Adrenal gland (tissue), 12 donors: Measurements from ENCODE around the gene ABCA4. TPM values are rescaled to one million over a fixed set of nuclear protein-coding genes. Genes with fewer than 3 reads are reported as not detected.
"Not testable (repeated sequence)": the region's sequence is repeated elsewhere in the genome, so short reads cannot be mapped to it uniquely, and the experiment has no call there.

Experiments used
- DNase-seq, 7 donors: peaks; one replicate each; pipeline ENCODE4 v3.0.0-alpha.2; 2019 to 2020
- H3K27ac ChIP-seq, 5 donors: fragments of 200-600 bp; sonication (generic) in 4 of 5; 1 replicate in 3 of 5; 2 replicates in 2 of 5; pipeline versions ENCODE4 v1.5.1 to v1.8.0; 2016 to 2020; ENCODE audit warnings: mild to moderate bottlenecking in 1 of 5
- H3K27me3 ChIP-seq: fragments of 200-600 bp; 2 replicates; pipeline ENCODE4 v1.8.0; 2021
- H3K36me3 ChIP-seq, 2 donors: fragments of 200-600 bp; replicated peaks in 1 of 2; 1 replicate in 1 of 2; 2 replicates in 1 of 2; pipeline versions ENCODE4 v1.5.1 to v1.8.0; 2018 to 2022
- H3K4me1 ChIP-seq, 2 donors: fragments of 200-600 bp; replicated peaks in 1 of 2; 1 replicate in 1 of 2; 2 replicates in 1 of 2; pipeline versions ENCODE4 v1.5.1 to v1.8.0; 2018 to 2021
- H3K4me3 ChIP-seq, 4 donors: fragments of 200-600 bp; sonication (generic) in 3 of 4; one replicate each; pipeline ENCODE4 v1.5.1; 2016 to 2018
- H3K9me3 ChIP-seq, 3 donors: fragments of 200-600 bp; sonication (generic) in 1 of 3; replicated peaks in 1 of 3; 1 replicate in 2 of 3; 2 replicates in 1 of 3; pipeline versions ENCODE4 v1.5.1 to v1.8.0; 2016 to 2021
- CTCF ChIP-seq, 6 experiments: fragments of 450-650 bp in 4 of 6; fragments of 200-600 bp in 2 of 6; sonication (generic) in 1 of 6; IDR thresholded peaks; 1 replicate in 5 of 6; 2 replicates in 1 of 6; pipeline versions ENCODE4 v1.5.1 to v1.8.0; 2016 to 2021; ENCODE audit warnings: antibody characterized with exemption in 6 of 6, mild to moderate bottlenecking in 2 of 6, moderate library complexity in 1 of 6
- POLR2A ChIP-seq, 2 donors: fragments of 450-650 bp; IDR thresholded peaks; one replicate each; pipeline ENCODE4 v1.6.1; 2017; ENCODE audit warnings: antibody characterized with exemption in 2 of 2, mild to moderate bottlenecking in 2 of 2, moderate library complexity in 1 of 2
- WGBS, 4 donors: extraction: QIAGEN DNeasy Blood & Tissue Kit in 2 of 4; methylation state at CpG; one replicate each; pipeline versions ENCODE4 v1.1.5 to v1.1.7; 2013 to 2017; 5-methylcytosine and 5-hydroxymethylcytosine counted together
- intact Hi-C, 2 donors: fragments of 100-400 bp; cut with DNase I; formaldehyde crosslinking; loops; one replicate each; pipeline versions ENCODE4 v1.14.1 to v1.15.0; 2022 to 2023
- polyA plus RNA-seq, 3 donors: library from polyadenylated mRNA; stranded (reverse); fragments of 200-250 nt in 2 of 3; fragments of 350-450 nt in 1 of 3; fragmentation: Illumina TruSeq in 1 of 3; extraction: RNeasy Lipid Tissue Mini Kit (QIAGEN cat#74804) in 1 of 3; gene quantifications; one replicate each; pipeline ENCODE4 v1.2.3, GENCODE V29; 2013 to 2014
- total RNA-seq, 9 donors: library from RNA; depleted of rRNA in 4 of 9; stranded (reverse); fragments of >200 nt in 4 of 9; fragments of 120-200 nt in 1 of 9; fragmentation: NEBNext Ultra II Directional in 1 of 9; extraction: Animal tissue kit (Norgen Biotek cat#: 25700) in 1 of 9; gene quantifications; one replicate each; pipeline versions ENCODE4 v1.1.0 to v1.2.4, GENCODE V29; 2013 to 2023
- donor health status: healthy with polysubstance abuse.
- donor health status: Bipolar disorder and iron deficiency.
- donor health status: DM: yes; HTN: yes; CAD: no.
- donor health status: DM: no; HTN: no; CAD: no.
- donor health status: DM: no; HTN: no; CAD: no.
- donor health status: DM: yes; HTN: yes; CAD: no.

ABCA4 gene
- total and polyA plus RNA-seq, 12 donors, result 0.04 to 1.9 (median 0.14) TPM; not detected in 1

GRCh38 chr1:93991271-93991670, 129.7 kb downstream of the ABCA4 start:
- no peak for DNase-seq
- H3K9me3 ChIP-seq, result no peaks in the 10 kb centered on the region
- no peaks in the 10 kb centered on the region for H3K36me3 ChIP-seq
- H3K4me1 ChIP-seq, result no peaks in the 10 kb centered on the region
- intact Hi-C loops, result no loop called here
- H3K27ac ChIP-seq, result no peak overlapping the region
- H3K4me3 ChIP-seq, result no peak overlapping the region
- H3K27me3 ChIP-seq, result no peaks in the 10 kb centered on the region
- WGBS, 4 donors, result 76 to 86% (median 78%) methylated on average over 4 of the region's 4 CpGs
- no peak for TF ChIP-seq POLR2A (IDR thresholded peaks at IDR 0.05)
- no peak for TF ChIP-seq CTCF (IDR thresholded peaks at IDR 0.05)

- H3K27ac ChIP-seq, H3K27me3 ChIP-seq, H3K36me3 ChIP-seq, DNase-seq, H3K4me3 ChIP-seq, H3K4me1 ChIP-seq, H3K9me3 ChIP-seq, intact Hi-C loops: not testable (repeated sequence)
- 59 to 87% (median 84%) methylated on average over 3 of the region's 3 CpGs for WGBS, 4 donors
These were observed 130.5 kb downstream of the ABCA4 start for GRCh38 chr1:93990477-93990876.

- Histone ChIP-seq H3K9me3 (no peaks in the 10 kb centered on the region), H3K27me3 (no peaks in the 10 kb centered on the region), H3K4me1 (no peaks in the 10 kb centered on the region), H3K4me3 (no peak overlapping the region), H3K36me3 (no peaks in the 10 kb centered on the region), H3K27ac (no peak overlapping the region)
- WGBS, 4 donors, result 71 to 81% (median 77%) methylated on average over 5 of the region's 5 CpGs
- TF ChIP-seq POLR2A (IDR thresholded peaks at IDR 0.05), result no peak
- no peak for TF ChIP-seq CTCF (IDR thresholded peaks at IDR 0.05)
- intact Hi-C loops, result no loop called here
- DNase-seq, result no peak
These were observed 130.9 kb downstream of the ABCA4 start for GRCh38 chr1:93990010-93990409.

GRCh38 chr1:93989601-93990000, 131.3 kb downstream of the ABCA4 start:
- WGBS, 4 donors, result 81 to 90% (median 86%) methylated on average over 5 of the region's 5 CpGs

More at GRCh38 chr1:93989601-93990000, 131.3 kb downstream of the ABCA4 start:
- no peak for DNase-seq
- Histone ChIP-seq H3K36me3 (no peaks in the 10 kb centered on the region), H3K9me3 (no peaks in the 10 kb centered on the region), H3K4me1 (no peaks in the 10 kb centered on the region), H3K4me3 (no peak overlapping the region), H3K27me3 (no peaks in the 10 kb centered on the region), H3K27ac (no peak overlapping the region)
- no peak for TF ChIP-seq CTCF (IDR thresholded peaks at IDR 0.05)
- no peak for TF ChIP-seq POLR2A (IDR thresholded peaks at IDR 0.05)
- intact Hi-C loops, result no loop called here
